Ectodermal cell (in vitro differentiated cells): ENCODE measurements around the gene HOGA1. TPM values are rescaled to one million over a fixed set of nuclear protein-coding genes. Genes with fewer than 3 reads are reported as not detected.
A peak's percentile ranks its signal among the peaks of the same experiment; 100 is the strongest.

Source experiments
- H3K27ac ChIP-seq: 2 replicates; pipeline ENCODE4 v1.7.0; 2013; ENCODE audit warnings: mild to moderate bottlenecking, low read depth, low read length; ENCODE audit not compliant: insufficient read depth, poor library complexity, severe bottlenecking
- H3K27me3 ChIP-seq: 2 replicates; pipeline ENCODE4 v1.7.0; 2013; ENCODE audit warnings: mild to moderate bottlenecking, low read length; ENCODE audit not compliant: insufficient read depth, control insufficient read depth, poor library complexity, severe bottlenecking
- H3K36me3 ChIP-seq: one replicate; pipeline ENCODE4 v1.7.0; 2013; ENCODE audit warnings: low read length; ENCODE audit not compliant: control insufficient read depth, insufficient read depth
- H3K4me1 ChIP-seq: one replicate; pipeline ENCODE4 v1.7.0; 2013; ENCODE audit warnings: low read length; ENCODE audit not compliant: control insufficient read depth, insufficient read depth
- H3K4me3 ChIP-seq: 2 replicates; pipeline ENCODE4 v1.7.0; 2013; ENCODE audit warnings: low read depth, low read length, control low read depth; ENCODE audit not compliant: insufficient read depth
- H3K9me3 ChIP-seq: 2 replicates; pipeline ENCODE4 v1.7.0; 2013; ENCODE audit warnings: mild to moderate bottlenecking, low read length, moderate library complexity; ENCODE audit not compliant: control insufficient read depth
- WGBS, 2 experiments: methylation state at CpG; one replicate each; pipeline ENCODE4 v1.1.7; 2013; ENCODE audit warnings: missing lambda C conversion rate in 2 of 2; 5-methylcytosine and 5-hydroxymethylcytosine counted together
- polyA plus RNA-seq, 4 experiments: library from polyadenylated mRNA; stranded (reverse); fragments of 50-300 nt; gene quantifications; one replicate each; pipeline ENCODE4 v1.2.3, GENCODE V29; 2013

The HOGA1 gene
- 1.1 TPM for polyA plus RNA-seq (2013, experiment 1 of 4)
- 1.2 TPM for polyA plus RNA-seq (2013, experiment 2 of 4)
- polyA plus RNA-seq (2013, experiment 3 of 4), result 0.96 TPM
- 0.65 TPM for polyA plus RNA-seq (2013, experiment 4 of 4)

- H3K36me3 ChIP-seq, result no peaks in the 10 kb centered on the region
- H3K27ac ChIP-seq, result no peak within 1 kb of the TSS
- peaks cover 5% of the 10 kb centered on the region for H3K4me1 ChIP-seq
- H3K4me3 ChIP-seq, result no peak within 1 kb of the TSS
- no peaks in the 10 kb centered on the region for H3K27me3 ChIP-seq
- H3K9me3 ChIP-seq, result no peaks in the 10 kb centered on the region
- 67% methylated on average over 5 of the region's 5 CpGs for WGBS, 2 experiments
Observed at GRCh38 chr10:97584060-97584797, at the start of gene HOGA1. HOGA1 (plus strand) TSS chr10:97584389; CDS start chr10:97584704, 315 bp downstream.

GRCh38 chr10:97534746-97535367 is 49.3 kb upstream of the HOGA1 start:
- Histone ChIP-seq H3K9me3 (no peaks in the 10 kb centered on the region), H3K4me3 (no peak overlapping the region), H3K4me1 (peaks cover 4% of the 10 kb centered on the region), H3K27ac (no peak overlapping the region), H3K36me3 (no peaks in the 10 kb centered on the region), H3K27me3 (no peaks in the 10 kb centered on the region)
- 68 to 69% methylated on average over 6 of the region's 6 CpGs for WGBS, 2 experiments

DNA sequence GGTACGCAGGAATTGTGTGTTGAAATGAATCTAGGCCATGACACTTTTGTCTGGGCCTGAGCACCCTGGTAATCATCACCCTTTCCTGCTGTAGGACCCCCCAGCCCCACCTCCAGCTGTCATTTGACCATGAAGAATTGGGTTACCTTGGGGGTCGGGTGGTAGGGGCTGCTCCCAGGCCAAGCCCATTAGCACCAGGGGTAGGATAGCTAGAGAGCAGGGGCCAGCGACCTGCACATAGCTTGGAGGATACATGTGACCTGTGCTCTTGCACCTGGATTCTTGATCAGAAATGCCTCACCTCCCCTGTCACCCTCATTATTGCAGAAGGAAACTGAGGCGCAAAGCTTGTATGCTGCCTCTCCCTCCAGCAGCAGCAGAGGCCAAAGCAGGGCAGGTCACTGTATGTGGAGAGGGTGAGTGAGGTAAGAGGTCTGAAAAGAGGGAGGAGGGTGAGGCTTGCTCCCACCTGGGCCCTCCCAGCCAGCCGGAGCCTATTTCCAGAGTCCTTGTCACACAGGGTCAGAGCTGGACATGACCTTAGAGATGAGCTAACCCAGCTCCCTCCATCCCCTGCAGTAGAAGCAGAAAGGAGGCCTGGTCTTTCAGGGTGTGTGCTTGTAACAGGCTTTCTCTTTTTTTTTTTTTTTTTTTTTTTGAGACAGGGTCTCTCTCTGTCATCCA is 46.9 kb upstream of the HOGA1 start:
- Histone ChIP-seq H3K36me3 (no peaks in the 10 kb centered on the region), H3K27ac (no peak overlapping the region), H3K4me1 (peaks cover 18% of the 10 kb centered on the region), H3K9me3 (no peaks in the 10 kb centered on the region), H3K4me3 (no peak overlapping the region), H3K27me3 (no peaks in the 10 kb centered on the region)
- 94 to 95% methylated on average over 5 of the region's 5 CpGs for WGBS, 2 experiments

DNA sequence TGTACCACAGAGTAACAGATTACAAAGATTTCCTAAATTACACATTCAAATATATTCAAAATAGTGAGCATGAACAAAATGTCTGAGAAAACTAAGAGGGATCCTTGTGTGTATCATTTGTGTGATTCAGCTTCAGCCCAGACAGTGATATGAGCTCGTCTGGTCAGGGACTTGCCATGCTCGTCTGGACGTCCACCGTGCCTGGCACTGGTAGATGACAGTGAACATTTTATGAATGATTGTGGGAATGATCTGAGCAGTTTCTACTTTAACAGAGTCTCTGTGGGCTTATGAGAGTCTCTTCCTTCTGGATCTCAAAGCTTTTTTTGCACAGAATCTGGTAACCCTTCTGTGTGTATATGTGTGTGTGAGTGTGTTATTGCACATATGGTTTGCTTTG is 45.8 kb upstream of the HOGA1 start:
- WGBS, 2 experiments, result 91 to 95% methylated on average over 4 of the region's 4 CpGs
- no peak overlapping the region for H3K4me3 ChIP-seq
- H3K9me3 ChIP-seq, result no peaks in the 10 kb centered on the region
- peaks cover 24% of the 10 kb centered on the region for H3K4me1 ChIP-seq
- no peaks in the 10 kb centered on the region for H3K27me3 ChIP-seq
- no peak overlapping the region for H3K27ac ChIP-seq
- H3K36me3 ChIP-seq, result no peaks in the 10 kb centered on the region

DNA sequence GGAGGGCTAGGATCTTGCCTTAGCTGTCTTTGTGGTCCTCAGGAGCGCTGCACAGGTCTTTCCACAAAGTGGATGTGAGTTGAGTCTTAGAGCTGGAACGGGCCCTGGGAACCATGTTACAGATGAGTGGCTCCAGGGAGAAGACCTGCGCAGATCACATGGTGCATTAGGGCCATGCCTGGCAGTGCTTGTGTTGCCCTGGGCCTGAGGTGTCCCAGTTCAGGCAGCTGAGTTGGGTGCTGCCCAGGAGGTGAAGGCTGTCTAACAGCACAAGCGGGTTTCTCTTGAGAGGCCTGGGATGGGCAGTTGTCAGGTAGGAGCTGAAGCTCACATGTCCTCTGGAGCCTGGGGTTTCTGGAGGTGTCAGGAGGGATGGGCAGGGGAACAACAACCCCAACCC is 45.4 kb upstream of the HOGA1 start:
- 94 to 95% methylated on average over 4 of the region's 4 CpGs for WGBS, 2 experiments
- Histone ChIP-seq H3K9me3 (no peaks in the 10 kb centered on the region), H3K27ac (no peak overlapping the region)

DNA sequence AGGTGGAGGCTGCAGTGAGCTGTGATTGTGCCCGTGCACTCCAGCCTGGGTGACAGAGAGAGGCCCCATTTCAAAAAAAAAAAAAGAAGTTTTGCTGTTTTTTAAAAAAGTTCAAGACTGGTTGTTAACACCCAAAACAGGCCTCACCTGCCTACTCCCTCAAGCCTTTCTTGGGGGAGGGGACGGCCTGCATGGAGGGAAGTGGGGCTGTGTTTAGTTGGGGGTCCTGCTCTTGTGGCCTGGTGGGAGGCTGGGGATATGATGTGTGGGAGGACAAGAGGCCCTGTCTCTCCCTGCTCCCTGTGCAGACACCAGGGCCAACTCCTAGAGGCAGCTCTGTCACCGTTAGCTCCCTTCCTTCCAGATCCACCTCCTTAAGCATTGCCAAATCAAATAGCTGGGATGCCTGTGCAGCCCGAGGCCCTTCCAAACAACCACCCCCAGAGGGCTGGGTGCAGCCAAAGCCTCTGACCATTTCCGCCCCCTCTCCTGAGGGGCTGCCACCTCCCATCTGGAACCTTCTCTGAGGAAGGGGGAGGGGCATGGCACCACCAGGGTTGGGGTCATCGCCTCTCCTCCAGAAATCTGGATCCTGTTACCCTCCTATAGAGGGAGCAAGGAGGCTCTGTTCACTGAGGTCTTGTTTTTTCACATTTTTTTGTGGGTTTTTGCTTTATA is 44.5 kb upstream of the HOGA1 start:
- Histone ChIP-seq H3K4me1 (peaks cover 24% of the 10 kb centered on the region), H3K9me3 (no peaks in the 10 kb centered on the region), H3K27ac (peak overlapping the region; percentile 26), H3K4me3 (no peak overlapping the region), H3K36me3 (no peaks in the 10 kb centered on the region), H3K27me3 (no peaks in the 10 kb centered on the region)
- WGBS, 2 experiments, result 65 to 66% methylated on average over 5 to 6 of the region's 6 CpGs

More for the DNA sequence above, 45.4 kb upstream of the HOGA1 start:
- no peaks in the 10 kb centered on the region for H3K27me3 ChIP-seq
- peaks cover 24% of the 10 kb centered on the region for H3K4me1 ChIP-seq
- H3K4me3 ChIP-seq, result no peak overlapping the region
- no peaks in the 10 kb centered on the region for H3K36me3 ChIP-seq

GRCh38 chr10:97540669-97541500 is 43.3 kb upstream of the HOGA1 start:
- Histone ChIP-seq H3K9me3 (no peaks in the 10 kb centered on the region), H3K4me3 (no peak overlapping the region), H3K36me3 (no peaks in the 10 kb centered on the region), H3K27ac (no peak overlapping the region), H3K27me3 (no peaks in the 10 kb centered on the region), H3K4me1 (peaks cover 24% of the 10 kb centered on the region)
- WGBS, 2 experiments, result 92% methylated on average over 14 of the region's 14 CpGs

DNA sequence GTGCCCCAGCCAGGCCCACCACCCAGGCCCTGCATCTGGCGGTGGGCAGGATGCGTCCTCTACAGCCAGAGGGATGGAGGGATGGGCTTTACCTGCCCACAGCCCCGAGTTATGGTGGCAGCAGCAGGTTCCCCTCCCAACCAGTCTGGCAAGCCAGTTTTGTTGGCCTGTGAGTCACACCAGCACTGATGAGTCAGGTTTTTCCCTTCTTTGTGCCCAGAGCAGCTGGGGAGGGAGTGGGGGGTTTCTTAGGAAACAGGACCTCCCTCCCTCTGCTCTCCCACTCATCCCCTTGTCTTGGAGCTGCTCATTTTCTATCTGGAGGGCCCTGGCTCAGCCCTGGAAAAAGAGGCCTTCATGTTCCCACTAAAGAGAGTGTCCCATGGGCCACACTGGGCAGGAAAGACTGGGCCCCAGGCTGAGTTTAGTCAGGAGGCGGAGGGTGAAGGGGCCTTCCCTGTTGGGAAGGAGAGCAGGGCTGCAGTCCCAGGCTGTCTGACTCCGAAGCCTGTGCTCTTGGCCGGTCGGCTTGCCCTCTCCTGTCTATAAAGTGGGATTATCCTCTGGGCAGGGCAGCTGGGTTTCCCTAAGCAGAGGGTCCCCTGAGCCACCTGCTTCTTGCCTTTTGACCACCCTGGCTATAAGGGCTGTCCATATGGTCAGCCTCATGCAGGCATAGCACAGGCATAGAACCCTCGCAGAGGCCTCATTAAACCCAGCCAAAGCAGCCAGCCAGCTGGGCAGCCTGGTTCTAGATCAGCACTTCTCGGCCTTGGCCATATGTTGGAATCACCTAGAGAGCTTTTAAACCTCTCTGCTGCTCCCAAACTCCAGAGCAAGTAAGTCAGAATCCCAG is 41.8 kb upstream of the HOGA1 start:
- H3K4me1 ChIP-seq, result peaks cover 24% of the 10 kb centered on the region

More for the DNA sequence above, 41.8 kb upstream of the HOGA1 start:
- 87% methylated on average over 9 of the region's 9 CpGs for WGBS, 2 experiments
- no peak overlapping the region for H3K4me3 ChIP-seq
- no peaks in the 10 kb centered on the region for H3K36me3 ChIP-seq
- H3K27me3 ChIP-seq, result no peaks in the 10 kb centered on the region
- H3K27ac ChIP-seq, result peak overlapping the region; percentile 40
- no peaks in the 10 kb centered on the region for H3K9me3 ChIP-seq
